HG02759 (cell line): ENCODE measurements around the gene FSTL5.

Source experiments
- ATAC-seq: cut with Tn5 transposase; IDR thresholded peaks from one replicate; pipeline ENCODE4 v1.9.1; 2021; ENCODE audit warnings: mild to moderate bottlenecking, moderate library complexity; ENCODE audit not compliant: unreplicated experiment

The FSTL5 gene

DNA sequence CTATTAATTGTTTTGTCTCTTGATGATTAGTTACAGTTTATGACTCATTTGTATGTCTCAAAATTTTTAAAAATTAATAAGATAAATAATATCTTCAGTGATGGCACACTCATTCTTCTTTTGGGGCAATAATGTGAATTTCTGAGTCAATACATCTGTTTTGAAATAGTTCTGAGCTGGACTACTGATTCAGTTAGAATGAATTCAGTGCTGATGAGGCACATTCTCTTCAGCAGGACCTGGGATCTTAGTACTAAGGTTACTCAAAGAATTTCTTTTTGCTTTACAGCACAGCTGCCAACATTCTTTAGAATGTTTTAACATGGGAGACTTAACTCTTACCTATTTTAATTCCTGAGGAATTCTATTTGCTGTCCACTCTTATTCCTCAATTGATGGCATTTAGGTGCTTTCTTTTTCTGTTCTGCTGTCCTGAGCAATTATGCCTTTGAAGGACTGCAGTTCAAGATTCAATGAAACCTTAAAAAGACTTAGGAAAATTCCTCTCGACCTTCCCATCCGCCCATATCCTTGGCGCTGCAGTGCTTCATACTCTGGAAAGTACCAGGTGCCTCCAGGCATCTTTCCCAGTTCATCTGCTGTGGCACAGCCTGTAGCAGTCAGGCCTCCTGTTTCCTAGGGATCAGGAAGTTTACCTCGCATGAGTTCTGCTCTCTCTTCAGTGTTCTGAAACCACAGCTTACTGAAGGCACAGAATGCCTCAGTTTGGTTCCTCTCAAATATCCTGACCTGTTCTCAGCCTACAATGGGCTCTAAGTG, 213.7 kb downstream of the FSTL5 start:
- no peak for ATAC-seq

DNA sequence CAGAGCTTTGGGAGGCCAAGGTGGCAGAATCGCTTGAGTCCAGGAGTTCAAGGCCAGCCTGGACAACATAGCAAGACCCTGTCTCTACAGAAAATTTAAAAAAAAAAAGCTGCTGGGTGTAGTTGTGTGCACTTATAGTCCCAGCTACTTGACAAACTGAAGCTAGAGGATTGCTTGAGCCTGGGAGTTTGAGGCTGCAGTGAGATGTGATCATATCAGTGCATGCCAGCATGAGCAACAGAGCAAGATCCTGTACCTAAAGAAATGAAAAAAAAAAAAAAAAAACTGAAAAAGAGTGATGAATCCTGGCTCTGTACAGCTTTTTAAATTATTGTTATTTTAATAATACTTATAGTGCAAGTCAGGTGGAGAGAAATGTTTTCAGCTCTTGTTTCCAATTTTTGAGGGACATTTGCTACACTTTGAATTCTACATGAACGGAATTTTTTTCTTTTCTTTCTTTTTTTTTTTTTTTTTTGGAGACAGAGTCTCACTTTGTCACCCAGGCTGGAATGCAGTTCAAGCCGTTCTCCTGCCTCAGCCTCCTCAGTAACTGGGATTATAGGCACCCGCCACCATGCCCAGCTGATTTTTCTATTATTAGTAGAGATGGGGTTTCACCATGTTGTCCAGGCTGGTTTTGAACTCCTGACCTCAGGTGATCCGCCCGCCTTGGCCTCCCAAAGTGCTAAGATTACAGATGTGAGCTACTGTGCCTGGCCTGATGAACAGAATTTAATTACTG, 215.6 kb downstream of the FSTL5 start:
- no peak for ATAC-seq

DNA sequence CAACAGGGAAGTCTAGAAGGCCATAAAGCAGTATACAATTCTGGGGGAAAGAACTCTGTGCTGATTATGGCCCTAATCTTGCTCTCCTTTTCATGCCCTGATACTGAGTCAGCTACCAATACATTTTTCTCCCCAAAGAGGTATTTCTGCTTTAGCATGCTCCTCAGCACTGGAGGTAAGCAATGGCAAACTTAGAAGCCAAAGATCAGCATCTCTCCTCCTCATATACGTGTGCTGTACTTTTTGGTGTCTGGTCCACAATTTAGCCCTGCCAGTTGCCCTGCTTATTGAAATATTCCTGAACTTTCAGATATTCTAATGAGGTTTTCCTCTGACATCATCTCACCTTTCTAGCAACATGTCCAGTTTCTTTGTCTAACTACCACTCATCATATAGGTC, 226.2 kb downstream of the FSTL5 start:
- ATAC-seq = no peak

DNA sequence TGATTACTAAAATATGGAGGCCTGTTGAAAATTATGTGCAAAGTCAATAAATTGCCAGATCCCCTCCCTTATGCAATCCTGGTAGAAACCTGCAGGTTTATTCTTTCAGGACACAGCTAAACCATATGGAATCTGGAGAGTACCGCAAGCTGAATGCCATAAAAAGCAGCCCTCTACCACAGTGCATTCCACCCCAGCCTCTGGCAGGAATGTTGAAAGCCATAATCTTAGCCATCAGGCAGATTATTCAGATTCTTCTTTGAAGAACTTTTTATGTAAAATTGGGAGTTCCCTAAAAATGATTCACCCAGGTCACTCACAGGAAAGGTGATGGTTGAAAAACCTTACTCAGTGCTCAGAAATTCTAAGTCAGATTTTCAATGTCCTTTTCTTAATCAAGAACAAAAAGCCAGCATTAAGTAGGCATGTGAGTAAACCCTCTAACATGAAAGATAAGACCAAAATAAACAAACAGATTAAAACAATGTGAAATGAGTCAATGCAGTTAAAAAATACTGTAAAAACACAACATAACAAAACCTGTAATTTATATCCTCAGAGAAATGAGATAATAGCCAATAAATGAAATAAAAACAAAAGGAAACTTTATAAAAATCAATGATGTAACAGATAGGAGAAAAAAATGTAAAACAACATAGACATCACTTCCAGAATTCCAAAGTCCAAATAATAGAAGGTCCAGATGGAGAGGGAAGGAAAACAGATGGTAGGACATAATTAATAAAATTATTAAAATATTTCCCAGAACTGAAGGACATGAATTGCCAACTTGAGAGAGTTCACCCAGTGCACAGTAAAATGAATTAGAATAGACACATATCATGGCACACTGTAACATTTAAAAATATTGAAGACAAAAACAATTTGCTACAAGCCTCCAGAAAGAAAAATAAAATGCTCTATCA, 226.9 kb downstream of the FSTL5 start:
- ATAC-seq = no peak

DNA sequence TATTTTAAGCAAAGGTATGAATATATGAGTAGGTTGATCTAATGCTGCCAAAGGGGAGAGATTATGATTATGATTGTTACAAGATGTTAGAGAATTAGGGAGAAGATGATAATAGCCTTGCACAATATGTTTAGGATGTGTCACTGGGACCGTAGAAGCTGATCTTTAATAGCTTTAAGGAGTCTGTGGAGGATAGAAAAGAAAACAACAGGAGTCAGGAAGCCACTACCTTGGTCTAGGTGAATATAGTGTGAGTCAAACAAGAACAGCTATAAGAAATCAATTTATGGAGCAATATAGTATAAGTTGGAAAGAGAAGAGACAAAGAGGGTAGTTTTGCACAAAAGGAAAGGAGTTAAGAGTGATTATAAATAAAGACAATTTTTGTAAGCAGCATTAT, 232.7 kb downstream of the FSTL5 start:
- ATAC-seq = no peak

DNA sequence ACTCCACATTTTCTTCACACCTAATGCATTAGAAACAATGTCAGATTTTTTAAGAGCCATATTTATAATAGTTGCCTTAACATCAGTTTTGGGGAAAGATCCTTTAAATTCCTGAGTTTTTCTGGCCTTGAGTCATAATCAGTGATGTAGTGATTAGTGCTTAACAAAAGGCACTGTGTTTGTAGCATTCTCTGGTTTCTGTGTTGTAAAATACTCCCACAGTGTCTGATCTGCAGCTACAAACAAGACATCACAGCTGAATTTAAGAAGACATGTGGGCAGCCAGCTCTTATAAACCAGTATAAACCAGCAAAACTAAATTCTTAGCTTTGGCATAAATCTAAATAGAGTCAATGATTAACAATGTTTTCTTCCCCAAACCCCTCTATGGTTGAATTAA, 233.8 kb downstream of the FSTL5 start:
- ATAC-seq = no peak

DNA sequence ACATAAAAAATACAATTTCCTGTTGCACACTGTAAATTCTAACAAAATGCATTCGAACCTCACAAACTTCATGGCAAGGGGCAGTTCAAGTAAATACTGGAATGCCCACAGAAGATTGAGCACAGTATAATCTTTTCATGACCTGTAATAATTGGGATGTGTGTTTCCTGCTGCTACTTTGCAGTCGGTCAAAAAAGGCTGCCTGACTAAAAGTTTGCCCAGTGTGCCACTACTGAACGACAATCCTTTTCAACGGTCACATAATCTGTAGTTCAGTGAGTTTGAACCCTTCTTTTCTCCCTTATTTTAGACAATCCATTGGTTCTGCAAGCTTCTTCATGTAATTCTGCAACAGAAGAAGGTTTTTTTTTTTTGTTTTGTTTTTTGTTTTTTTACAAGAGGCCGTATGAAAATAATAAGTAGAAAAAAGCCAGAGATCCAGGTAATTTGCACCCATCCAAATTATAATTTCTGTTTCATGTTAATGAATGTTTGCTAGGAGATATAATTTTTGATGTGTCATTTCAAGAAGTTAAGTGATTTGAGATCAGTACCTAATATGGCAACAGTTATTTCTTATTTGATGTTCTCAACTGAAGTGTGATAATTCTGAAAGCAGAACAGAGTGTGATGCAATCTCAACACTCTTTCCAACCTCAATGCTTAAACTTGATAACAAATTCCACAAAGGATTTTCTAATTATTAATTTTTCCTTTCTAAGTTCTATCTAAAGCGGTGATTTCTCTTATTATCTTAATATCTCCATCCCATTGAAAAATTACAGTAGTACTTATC, 237.6 kb downstream of the FSTL5 start:
- no peak for ATAC-seq

DNA sequence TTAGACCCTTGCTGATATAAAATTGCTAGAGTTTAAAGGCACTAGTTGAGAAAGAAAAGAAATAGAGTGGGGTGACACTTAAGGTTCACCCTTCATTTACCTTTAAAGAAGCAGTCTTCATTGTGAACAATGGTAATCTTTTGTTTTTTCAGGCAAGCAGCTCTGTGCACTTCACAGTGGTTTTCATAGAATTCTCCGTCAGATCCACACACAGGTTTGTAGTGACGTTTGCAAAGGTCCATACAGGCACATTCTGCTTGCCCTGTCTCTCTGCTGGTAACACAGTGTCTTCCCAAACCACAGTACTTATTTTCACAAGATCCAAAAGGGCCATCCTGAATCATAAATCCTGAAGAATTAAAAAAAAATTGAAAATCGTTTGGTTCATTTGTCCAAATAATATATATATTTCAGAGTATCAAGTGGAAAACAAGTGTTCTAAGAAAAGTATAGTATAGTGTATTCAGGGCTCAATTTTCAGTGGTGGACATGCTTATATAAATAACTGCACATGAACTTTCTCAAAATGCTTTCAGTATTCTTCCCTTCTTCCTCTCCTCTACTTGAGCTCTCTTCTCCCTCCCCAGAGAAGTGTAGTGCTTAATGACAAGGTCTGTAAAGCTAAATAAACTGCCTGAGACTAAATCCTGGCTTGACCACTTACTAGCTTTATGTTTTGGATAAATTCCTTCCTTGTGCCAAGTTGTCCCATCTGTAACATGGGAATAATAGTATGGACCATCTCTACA, 243.3 kb downstream of the FSTL5 start:
- ATAC-seq = no peak

DNA sequence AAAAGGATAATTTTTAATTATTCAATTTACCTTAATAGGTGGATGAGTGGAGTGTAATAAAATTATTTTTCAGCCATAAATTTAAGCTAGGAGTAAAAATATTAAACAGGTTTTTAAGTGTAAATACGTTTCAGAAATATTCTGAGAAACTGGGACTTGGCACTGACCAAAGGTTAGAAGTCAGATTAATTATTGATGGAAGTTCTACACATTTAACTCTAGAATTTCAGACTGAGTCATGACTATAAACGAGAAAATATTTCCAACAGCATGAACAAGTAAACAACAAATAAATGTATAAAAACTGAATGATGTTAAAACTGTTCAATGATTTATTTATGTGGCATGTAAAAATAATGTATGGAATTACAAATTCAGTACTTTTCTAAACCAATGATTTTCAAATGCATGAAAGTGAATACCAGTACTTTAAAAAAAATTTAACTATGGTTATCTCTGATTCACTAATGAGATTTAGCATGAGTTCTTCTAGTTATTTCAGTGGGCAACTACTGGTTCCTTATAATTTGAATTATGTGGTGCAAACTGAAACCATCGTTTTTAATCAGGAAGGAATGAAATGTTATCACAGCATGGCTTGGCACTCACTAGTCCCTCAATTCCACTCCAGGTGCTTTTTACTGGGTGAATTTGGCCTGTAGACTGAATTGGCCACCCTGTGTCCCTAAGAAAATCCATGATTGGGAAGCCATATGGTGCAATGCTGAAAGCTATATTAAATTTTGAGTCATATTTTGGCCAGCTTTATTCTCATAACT, 244.2 kb downstream of the FSTL5 start:
- ATAC-seq = no peak

DNA sequence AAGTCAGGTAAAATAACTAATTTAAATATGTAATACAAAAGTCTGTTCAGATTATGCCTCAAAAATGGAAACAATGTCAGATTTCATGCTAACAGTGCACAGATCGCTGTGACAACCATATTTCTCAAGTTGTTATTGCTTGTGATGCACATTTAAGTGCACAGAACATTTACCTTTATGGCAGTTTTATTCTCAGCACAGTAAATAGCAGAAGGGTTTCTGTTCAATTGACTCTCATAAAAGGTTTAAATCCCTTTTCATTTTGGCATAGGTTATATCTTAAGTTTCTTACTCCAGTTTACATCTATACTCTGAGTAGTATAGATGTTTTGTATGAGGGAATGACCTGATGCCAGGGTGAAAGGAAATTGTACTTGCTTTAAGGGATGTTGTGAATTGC, 247.8 kb downstream of the FSTL5 start:
- no peak for ATAC-seq

DNA sequence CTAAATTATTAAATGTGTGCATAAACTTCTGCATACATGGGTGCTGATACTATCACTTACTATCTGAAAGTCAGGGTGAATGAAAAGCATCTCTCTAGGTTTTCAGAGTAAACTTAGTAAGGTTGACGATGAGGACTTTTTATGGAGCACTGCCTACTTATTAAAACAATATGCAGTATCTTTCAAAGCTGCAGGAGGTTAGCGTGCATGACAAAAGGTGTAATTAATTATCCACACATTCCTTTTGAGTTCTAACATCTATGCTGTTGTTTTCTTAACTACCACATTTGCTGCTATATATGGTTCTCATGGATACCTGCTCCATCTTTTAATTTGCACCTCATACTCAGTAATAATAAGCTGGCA, 256.2 kb downstream of the FSTL5 start:
- no peak for ATAC-seq

DNA sequence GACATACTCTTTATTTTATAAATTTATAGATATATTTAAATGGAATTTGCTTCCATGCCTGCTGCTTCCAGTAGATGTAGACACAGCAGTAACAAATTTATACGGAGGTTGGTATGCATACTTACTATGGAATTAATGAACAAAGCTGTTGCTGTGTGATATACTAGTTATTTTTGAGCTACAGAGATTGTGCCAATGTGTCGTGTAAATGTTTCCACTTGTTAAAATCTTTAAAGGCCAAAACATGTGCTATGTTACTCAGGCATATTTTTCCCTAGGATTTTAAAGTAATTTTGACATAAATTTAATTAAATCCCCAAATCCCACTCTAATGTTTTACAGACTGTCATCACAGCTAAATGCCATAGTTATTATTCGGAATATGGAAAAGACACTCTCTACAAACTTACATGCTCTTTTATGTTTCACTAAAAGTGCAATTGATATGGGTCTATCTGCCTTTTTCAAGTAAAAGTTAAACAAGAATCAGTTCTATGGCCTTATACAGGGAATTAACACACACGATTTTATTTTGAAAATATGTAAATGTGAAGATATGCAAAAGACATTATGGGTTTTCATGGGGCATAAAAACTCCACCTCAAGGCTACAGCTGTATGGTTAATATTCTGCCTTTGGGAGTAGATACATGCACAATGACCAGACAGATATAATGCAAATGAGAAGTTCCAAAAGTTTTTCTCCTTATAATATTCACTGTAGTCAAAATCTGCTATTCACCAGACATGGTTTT, 256.8 kb downstream of the FSTL5 start:
- ATAC-seq = no peak

DNA sequence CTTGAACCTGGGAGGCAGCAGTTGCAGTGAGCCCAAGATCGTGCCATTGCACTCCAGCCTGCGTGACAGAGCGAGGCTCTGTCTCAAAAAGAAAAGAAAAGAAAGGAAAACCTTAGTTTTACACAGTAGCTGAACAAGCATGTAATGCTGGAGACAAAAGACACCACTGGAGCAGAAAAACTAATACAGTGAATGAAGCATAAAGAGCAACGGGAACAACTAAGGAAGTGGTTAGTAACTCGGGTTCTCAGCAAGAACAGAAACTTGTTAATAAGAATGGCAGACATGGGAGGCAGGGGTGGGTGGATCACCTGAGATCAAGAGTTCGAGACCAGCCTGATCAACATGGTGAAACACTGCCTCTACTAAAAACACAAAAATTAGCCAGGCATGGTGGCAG, 263.7 kb downstream of the FSTL5 start:
- ATAC-seq = no peak

DNA sequence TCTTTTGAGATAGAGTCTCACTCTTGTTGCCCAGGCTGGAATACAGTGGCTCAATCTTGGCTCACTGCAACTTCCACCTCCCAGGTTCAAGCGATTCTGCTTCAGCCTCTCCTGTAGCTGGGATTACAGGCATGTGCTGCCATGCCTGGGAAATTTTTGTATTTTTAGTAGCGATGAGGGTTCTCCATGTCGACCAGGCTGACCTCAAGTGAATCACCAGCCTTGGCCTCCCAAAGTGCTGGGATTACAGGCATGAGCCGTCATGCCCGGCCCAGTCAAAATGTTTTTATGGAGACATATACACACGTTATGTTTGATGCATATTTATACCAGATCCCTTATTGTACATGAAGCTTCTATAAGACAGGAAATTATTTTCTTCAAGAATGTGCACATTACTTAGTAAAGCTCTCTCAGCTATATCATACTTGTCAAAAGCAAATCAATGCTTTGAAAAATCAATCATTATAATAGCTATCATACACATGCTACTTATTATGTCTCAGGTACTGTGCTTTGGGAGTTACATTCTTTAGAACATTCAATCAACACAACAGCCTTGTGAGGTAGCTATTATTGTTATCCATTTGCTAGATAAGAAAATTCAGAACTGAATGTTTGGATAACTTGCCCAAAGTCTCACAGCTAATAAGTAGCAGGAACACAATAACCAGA, 269.2 kb downstream of the FSTL5 start:
- ATAC-seq = no peak

DNA sequence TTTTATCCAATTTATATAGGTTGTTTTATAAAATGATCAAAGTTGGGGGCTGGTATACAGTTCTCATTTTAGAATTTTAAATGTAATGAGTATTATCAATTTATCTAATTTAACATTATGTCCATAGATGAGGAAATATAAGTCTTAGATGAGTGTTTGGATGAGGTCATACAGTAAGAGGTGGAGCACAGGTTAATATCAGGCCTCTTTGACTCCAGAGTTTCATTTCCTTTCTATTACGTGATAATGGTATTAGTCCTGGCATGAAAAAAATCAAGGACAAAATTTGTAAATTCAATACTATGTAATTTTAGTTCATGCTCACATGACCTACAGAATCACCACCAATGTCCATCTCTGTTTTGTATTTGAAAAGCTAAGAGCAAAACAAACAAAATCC, 269.8 kb downstream of the FSTL5 start:
- no peak for ATAC-seq

DNA sequence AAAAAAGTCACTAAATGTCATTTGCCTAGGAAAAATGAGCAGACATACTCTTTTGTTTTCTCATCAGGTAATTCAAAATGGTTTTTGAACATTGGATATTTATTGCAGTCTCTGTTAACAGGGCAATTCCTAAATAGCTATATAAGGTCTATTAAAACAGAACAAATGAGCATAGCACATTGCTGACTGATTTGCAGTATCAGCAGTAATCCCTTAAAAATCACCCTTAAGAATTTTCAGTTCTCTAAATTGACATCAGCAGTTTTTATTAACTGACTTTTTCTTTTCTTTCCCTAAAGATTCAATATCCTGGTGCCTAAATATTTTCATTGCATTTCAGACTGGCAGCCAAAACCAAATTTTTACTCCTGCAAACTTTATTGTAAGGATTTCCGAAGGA, 270.2 kb downstream of the FSTL5 start:
- no peak for ATAC-seq

DNA sequence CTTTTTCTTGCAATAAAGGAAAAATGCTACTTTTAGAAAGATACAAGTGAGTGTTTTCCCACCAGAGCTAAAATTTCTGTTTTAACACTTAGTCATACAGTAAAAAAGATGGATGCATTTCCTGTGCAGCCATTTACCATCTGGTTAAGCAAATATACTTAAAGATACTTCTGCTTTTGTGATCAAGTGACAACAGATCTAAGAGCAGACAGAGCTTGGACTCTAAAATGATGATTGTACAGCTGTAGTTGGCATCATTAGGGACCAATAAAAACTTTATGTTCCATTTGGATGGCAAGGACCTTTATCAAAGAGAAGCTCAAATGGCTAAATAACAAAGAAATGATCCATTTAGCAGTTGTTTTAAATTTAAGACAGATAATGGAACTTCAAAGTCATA, 270.8 kb downstream of the FSTL5 start:
- ATAC-seq = no peak

DNA sequence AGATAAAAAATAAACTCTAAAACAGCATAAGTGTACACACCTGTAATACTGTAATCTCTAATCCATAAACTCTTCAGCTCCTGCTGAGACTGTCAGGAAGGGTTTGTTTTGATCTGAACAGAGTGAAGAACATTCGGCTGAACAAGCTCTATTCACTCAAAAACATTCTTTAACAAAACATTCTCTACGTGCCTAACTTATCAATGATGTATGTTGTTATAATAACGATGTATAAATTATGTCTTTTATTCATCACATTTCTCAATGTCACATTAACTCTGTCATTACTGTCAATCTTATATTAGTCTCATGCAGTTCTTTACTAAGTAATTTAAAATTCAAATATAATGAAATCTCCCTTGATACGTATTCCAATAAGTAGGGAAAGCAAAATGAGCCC, 280.6 kb downstream of the FSTL5 start:
- no peak for ATAC-seq
